ENCODE measurements around the gene PDGFRA.

Gene PDGFRA

DNA sequence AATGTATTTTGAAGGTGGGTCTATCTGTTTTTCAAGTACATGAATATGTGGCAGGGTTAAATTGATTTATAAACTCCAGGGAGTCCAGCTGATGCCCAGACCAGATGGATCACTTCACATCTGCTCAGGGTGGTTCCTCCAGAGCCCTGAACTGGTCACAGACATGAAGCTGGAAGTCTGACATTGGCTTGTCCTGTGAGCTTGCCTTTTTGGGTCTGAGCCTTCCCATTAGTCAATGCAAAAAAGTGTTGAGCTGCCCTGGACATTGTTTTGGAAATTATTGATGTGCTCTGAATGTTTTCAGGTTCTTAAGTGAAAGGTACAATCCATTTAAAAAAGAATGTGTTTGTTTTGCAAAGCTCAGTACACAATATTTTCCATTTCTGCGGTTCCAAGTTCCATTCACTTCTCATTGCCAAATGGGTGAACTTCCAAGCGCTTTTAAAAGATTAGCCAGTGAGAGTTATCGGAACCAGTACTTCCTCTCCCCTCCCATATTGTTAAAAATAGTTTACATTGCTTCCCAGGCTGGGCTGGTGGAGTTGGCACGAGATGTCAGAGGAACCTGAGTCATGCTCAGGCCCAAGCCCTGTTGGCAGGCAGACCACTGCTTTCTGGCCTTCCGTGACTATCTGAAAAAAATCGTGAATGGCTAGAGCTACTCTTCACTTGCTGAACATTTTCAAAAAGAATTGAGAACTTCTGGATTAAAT, 52.1 kb downstream of the PDGFRA start:
- Mint-ChIP-seq H3K27me3 (peaks cover 11 to 16% of the 10 kb centered on the region in 2 donors), H3K36me3 (ENCODE audit: insufficient read depth) (no peaks in the 10 kb centered on the region), H3K4me3 (no peak overlapping the region), H3K4me1 (ENCODE audit: low read depth in 2 of 2) (no peaks in the 10 kb centered on the region), H3K9me3 (peaks cover 0 to 2% of the 10 kb centered on the region in 2 donors), H3K27ac (no peak overlapping the region)
- DNase-seq (no peak), ATAC-seq (replicated peaks) (no peak)

DNA sequence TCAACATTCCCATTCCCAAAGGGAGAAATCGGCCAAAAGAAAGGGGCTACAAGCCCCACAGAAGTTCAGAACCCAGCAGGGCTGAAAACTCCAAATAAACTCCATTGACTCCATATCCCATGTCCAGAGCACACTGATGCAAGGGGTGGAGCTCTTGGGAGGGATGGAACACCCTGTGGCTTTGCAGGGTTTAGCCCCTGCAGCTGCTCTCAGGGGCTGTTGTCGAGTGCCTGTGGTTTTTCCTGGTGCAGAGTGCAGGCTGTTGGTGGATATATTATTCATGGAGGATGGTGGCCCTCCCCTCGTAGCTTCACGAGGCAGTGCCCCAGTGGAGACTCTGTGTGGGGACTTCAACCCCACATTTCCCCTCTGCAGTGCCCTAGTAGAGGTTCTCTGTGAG, 53.7 kb downstream of the PDGFRA start:
- DNase-seq: no peak
- no peak overlapping the region for H3K4me3 Mint-ChIP-seq
- no peak overlapping the region for H3K27ac Mint-ChIP-seq
- peaks cover 0 to 4% of the 10 kb centered on the region in 2 donors for H3K27me3 Mint-ChIP-seq
- H3K9me3 Mint-ChIP-seq: peaks cover 0 to 2% of the 10 kb centered on the region in 2 donors
- no peak for ATAC-seq (replicated peaks)
- H3K4me1 Mint-ChIP-seq (ENCODE audit: low read depth in 2 of 2): no peaks in the 10 kb centered on the region
- H3K36me3 Mint-ChIP-seq (ENCODE audit: insufficient read depth): no peaks in the 10 kb centered on the region

DNA sequence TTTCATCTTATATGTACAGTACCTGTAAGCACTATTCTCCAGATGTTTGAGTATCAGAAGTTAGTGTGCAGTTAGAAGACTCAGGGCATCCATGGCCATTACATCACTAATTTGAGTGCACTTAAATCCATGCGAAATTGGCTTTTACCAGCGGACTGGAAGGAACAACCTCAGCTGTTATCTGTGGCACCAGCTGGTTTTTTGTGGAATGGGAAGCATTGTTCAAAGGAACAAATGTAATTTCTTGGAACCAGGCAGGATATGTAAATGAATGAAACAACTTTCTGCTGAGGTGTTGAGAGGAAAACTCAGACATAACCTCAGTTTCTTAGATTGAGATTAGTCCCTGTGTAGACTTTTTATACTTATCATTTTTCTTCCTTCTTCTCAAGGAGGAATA, 60.2 kb downstream of the PDGFRA start:
- Mint-ChIP-seq H3K27me3 (peaks cover 18 to 56% of the 10 kb centered on the region in 2 donors), H3K27ac (no peak overlapping the region), H3K4me1 (ENCODE audit: low read depth in 2 of 2) (no peaks in the 10 kb centered on the region)

DNA sequence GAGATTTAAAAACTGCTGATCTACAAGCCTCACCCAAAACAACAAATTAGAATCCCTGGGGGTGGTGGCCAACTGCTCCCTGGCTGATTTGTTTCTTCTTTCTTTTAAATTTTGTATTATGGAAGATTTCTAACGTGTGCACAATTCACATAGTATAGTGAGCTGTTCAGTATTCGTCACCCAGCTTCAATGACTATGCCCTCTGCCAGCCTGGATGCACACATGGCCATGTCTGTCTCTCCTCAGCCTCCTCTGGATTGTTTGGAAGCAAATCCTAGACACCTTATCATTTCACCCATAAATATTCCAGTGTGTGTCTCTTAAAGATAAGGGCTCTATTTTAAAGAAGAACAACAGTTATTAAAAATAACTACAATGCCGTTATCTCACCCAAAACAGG, 61.9 kb downstream of the PDGFRA start:
- ATAC-seq (replicated peaks) (no peak), DNase-seq (no peak)
- H3K27me3 Mint-ChIP-seq: peaks cover 18 to 66% of the 10 kb centered on the region in 2 donors
- no peaks in the 10 kb centered on the region for H3K9me3 Mint-ChIP-seq
- H3K36me3 Mint-ChIP-seq (ENCODE audit: insufficient read depth): no peaks in the 10 kb centered on the region
- no peak overlapping the region for H3K4me3 Mint-ChIP-seq
- H3K4me1 Mint-ChIP-seq (ENCODE audit: low read depth in 2 of 2): no peaks in the 10 kb centered on the region
- no peak overlapping the region for H3K27ac Mint-ChIP-seq

More for the DNA sequence above, 60.2 kb downstream of the PDGFRA start:
- no peak for ATAC-seq (replicated peaks)
- Mint-ChIP-seq H3K4me3 (no peak overlapping the region), H3K9me3 (no peaks in the 10 kb centered on the region), H3K36me3 (ENCODE audit: insufficient read depth) (no peaks in the 10 kb centered on the region)
- no peak for DNase-seq

DNA sequence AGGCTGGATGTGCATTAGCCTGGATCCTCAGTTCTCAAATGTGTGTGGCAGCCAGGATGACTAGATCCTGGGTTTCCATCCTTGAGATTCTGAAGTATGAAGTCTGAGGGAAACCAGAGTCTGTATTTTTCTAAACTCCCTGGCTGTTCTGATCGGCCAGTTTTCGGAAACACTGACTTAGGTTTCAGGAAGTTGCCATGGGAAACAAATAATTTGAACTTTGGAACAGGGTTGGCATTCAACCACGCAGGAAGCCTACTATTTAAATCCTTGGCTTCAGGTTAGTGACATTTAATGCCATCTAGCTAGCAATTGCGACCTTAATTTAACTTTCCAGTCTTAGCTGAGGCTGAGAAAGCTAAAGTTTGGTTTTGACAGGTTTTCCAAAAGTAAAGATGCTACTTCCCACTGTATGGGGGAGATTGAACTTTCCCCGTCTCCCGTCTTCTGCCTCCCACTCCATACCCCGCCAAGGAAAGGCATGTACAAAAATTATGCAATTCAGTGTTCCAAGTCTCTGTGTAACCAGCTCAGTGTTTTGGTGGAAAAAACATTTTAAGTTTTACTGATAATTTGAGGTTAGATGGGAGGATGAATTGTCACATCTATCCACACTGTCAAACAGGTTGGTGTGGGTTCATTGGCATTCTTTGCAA, 67.6 kb downstream of the PDGFRA start:
- Mint-ChIP-seq H3K4me3 (no peak overlapping the region), H3K27ac (no peak overlapping the region), H3K4me1 (ENCODE audit: low read depth in 2 of 2) (no peaks in the 10 kb centered on the region), H3K9me3 (peaks cover 0 to 3% of the 10 kb centered on the region in 2 donors), H3K27me3 (peaks cover 11 to 32% of the 10 kb centered on the region in 2 donors), H3K36me3 (ENCODE audit: insufficient read depth) (no peaks in the 10 kb centered on the region)
- no peak for DNase-seq
- ATAC-seq (replicated peaks): no peak

DNA sequence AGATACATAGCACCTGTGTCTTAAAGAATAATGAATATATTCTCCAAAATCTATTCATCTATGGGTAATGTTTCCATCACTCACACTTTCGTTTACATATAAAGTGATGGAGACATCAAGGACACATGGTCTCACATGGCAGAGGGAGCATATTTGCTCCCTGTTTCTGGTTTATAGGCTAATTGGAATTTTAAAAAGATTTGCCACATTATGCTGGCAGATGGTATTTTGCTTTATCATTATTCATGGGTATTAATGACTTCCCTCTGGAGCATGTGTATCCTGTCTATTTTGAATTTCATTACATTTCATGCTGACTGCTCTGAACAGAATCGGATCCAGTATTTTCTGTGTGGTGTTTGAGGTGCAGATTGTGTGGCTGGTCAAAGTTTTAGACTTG, 79.0 kb downstream of the PDGFRA start:
- Mint-ChIP-seq H3K36me3 (ENCODE audit: insufficient read depth) (no peaks in the 10 kb centered on the region), H3K27ac (no peak overlapping the region), H3K4me3 (no peak overlapping the region), H3K27me3 (no peaks in the 10 kb centered on the region), H3K4me1 (ENCODE audit: low read depth in 2 of 2) (no peaks in the 10 kb centered on the region), H3K9me3 (no peaks in the 10 kb centered on the region)
- ATAC-seq (replicated peaks) (no peak), DNase-seq (no peak)

DNA sequence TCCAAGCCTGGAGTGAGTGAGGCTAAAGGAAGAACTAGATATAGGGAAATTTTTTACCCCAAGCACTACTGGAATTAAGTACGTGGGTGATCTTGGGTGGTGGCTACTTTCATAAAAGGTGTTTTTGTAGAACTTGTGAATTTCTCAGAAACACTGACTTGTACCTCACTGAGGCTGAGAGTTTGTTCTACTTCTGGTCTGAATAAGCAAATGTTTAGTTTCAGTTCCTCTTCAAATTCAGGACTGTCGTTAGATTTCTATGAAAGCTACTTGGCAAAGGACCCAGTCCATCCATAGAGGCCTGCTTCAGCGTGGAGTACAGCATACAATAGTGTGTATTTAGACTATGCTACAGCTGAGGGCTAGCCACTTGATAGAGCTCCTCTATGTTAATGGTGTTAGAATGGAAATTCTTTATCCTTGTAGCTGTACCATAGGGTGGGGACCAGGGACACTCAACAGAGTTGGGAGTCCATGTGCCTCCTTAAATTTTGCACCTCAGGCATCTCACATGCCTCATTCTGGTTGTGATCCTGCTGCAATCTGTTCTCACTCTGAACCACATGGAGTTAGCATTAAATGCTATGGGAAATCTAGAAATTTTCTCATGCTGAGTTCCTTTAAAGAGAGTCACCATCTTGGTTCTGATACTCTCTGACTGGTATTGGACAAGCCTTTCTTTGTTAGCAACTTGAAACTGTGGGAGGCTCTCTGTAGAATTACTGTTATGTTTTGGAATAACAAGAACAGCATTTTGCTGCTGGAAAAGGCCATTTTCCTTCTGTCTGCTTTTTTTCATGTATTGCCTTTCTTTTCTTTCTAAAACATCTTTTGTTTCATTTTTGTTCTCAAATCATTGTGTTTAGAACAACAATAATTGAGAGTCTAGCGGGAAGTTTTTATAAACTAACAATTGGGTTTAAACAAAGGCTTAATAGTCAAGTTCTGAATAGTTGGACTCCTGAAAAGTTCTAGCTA, 86.8 kb downstream of the PDGFRA start:
- peaks cover 0 to 8% of the 10 kb centered on the region in 2 donors for H3K27me3 Mint-ChIP-seq
- peaks cover 0 to 2% of the 10 kb centered on the region in 2 donors for H3K9me3 Mint-ChIP-seq
- ATAC-seq (replicated peaks) (no peak), DNase-seq (no peak)
- H3K4me3 Mint-ChIP-seq: no peak overlapping the region
- no peaks in the 10 kb centered on the region for H3K4me1 Mint-ChIP-seq (ENCODE audit: low read depth in 2 of 2)
- no peak overlapping the region for H3K27ac Mint-ChIP-seq
- no peaks in the 10 kb centered on the region for H3K36me3 Mint-ChIP-seq (ENCODE audit: insufficient read depth)

DNA sequence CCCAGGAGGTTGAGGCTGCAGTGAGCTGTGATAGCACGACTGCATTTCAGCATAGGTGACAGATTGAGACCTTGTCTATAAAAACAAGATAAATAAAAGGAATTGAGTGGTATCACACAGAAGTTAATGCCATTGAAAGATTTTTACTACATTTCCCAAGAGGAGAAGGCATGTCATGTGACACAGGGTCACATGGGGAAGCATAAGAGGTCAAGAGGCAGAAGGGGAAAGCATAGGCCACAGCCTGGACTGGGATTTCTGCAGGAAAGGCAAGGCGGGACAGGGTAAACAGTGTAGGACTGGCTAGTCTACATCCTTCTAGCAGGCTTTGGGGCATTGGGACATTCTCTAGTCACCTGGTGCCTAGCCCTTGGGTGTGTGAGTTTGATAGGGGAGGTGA, 88.6 kb downstream of the PDGFRA start:
- H3K9me3 Mint-ChIP-seq: peaks cover 0 to 2% of the 10 kb centered on the region in 2 donors
- no peak for ATAC-seq (replicated peaks)

DNA sequence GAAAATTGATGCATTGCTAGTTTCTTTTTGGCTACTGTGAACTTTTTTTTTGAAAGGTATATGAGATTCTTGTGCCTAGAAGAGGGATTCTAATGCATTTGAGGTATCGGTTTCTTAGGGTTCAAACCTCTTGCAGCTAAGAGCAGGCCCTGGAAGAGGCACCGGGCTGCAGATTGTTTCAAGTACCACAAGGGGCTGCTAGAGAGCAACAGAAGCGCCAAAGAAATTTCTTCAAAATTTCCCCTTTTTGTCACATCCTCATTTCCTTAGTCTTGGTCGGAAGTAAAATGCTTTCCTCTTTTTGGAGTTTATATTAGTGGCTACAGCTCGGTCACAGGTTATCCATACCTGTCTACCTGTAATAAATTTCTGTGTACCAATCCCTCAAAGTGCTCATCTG, 89.8 kb downstream of the PDGFRA start:
- Mint-ChIP-seq H3K4me1 (ENCODE audit: low read depth in 2 of 2) (no peaks in the 10 kb centered on the region), H3K4me3 (no peak overlapping the region), H3K27ac (no peak overlapping the region), H3K27me3 (peaks cover 5 to 10% of the 10 kb centered on the region in 2 donors), H3K36me3 (ENCODE audit: insufficient read depth) (no peaks in the 10 kb centered on the region), H3K9me3 (peaks cover 0 to 2% of the 10 kb centered on the region in 2 donors)
- ATAC-seq (replicated peaks) (no peak), DNase-seq (no peak)

More for the DNA sequence above, 88.6 kb downstream of the PDGFRA start:
- Mint-ChIP-seq H3K27ac (no peak overlapping the region), H3K36me3 (ENCODE audit: insufficient read depth) (no peaks in the 10 kb centered on the region), H3K27me3 (peaks cover 0 to 8% of the 10 kb centered on the region in 2 donors), H3K4me3 (no peak overlapping the region), H3K4me1 (ENCODE audit: low read depth in 2 of 2) (no peaks in the 10 kb centered on the region)
- no peak for DNase-seq

DNA sequence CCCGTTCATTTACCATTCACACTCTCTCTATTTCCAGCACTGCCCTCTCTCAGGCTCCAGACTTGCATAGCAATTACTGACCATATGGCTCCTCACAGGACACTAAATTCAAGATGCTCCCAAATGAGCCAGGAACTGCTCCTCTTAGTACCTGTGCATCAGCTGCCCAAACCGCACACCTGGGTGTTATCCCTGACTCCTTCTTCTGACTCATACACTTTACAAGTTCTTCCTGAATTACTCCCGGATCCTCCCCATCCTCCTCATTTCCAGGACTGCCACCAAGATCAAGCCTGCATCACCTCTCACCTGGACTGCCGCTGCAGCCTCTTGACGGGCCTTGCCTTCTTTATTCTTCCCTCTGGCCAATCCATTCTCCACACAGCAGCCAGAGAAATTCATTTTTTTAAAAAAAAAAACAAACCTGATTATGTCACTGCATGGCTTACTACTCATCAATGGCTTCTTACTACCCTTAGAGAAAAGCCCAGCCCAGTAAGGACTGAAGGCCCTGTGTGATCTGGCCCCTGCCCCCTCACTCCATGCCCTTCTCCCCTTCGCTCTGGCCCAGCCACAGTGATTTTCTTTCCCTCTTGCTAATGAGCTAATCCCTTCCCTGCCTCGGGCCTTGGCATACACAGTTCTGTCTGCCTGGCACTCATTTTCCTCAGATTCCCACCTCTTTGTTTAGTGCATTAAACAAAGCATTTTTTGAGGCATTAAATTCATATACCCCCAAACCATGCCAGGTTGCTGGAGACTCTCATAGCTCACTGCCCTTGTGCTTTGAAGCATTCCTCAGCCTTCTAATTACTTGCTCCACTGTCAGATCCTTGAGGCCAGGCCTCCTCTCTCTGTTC, 92.0 kb downstream of the PDGFRA start:
- no peak overlapping the region for H3K27ac Mint-ChIP-seq
- DNase-seq: no peak
- no peak overlapping the region for H3K4me3 Mint-ChIP-seq
- H3K4me1 Mint-ChIP-seq (ENCODE audit: low read depth in 2 of 2): no peaks in the 10 kb centered on the region
- ATAC-seq (replicated peaks): no peak
- no peaks in the 10 kb centered on the region for H3K36me3 Mint-ChIP-seq (ENCODE audit: insufficient read depth)
- H3K27me3 Mint-ChIP-seq: peaks cover 5 to 8% of the 10 kb centered on the region in 2 donors
- no peaks in the 10 kb centered on the region for H3K9me3 Mint-ChIP-seq

DNA sequence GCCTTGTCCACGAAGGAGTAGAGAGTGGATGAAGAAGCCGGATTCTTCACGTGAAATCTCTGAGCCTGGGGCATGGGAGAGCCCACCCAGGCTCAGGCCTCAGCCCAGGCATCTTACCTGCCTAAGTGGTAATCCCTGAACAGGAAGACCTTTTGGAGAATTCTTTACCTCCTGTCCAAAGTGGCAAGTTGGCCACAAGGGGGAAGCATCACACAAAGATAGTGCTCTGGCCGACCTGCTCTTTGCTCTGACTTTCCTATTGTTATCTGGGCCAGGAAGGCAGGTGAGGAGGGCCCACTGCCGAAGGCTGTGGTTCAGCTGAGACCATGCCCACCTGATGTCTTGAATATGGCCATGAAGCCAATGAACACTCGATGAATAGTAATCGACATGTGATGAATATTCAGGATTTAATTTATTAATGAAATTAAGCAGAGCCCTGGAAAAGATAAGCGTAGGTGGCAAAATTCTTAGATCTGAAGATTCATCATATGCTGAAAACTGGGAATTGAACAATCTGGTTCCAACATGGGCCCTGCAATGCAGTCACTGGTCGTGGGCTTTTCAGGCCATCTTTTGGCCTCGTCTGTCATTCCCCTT, 93.8 kb downstream of the PDGFRA start:
- H3K9me3 Mint-ChIP-seq: no peaks in the 10 kb centered on the region
- peak; percentile 3 to 27 (median 25) for DNase-seq
- no peaks in the 10 kb centered on the region for H3K36me3 Mint-ChIP-seq (ENCODE audit: insufficient read depth)
- H3K27me3 Mint-ChIP-seq: peaks cover 5 to 8% of the 10 kb centered on the region in 2 donors
- no peaks in the 10 kb centered on the region for H3K4me1 Mint-ChIP-seq (ENCODE audit: low read depth in 2 of 2)
- ATAC-seq (replicated peaks): peak; percentile 51
- no peak overlapping the region for H3K4me3 Mint-ChIP-seq
- no peak overlapping the region for H3K27ac Mint-ChIP-seq

DNA sequence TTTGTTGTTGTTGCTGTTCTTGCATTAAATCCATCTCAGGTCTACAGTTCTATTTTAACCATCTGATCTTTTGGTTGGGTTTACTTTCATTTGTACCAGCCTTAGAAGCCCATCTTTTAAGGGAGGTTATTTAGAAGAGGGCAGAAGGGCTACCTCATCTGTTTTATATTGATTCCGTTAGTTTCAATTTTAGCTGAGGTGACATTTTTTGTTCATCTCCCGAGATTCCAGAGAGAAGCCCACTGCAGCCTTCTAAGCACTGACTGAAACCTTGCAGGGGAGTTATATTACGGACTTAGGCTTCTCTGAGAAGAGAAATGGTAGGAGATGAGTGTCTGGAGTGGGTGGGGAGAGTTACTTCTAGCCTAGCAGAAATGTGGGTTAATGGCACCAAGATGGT, 101.8 kb downstream of the PDGFRA start:
- Mint-ChIP-seq H3K27ac (no peak overlapping the region), H3K4me1 (ENCODE audit: low read depth in 2 of 2) (no peaks in the 10 kb centered on the region), H3K9me3 (no peaks in the 10 kb centered on the region), H3K27me3 (no peaks in the 10 kb centered on the region), H3K4me3 (no peak overlapping the region), H3K36me3 (ENCODE audit: insufficient read depth) (no peaks in the 10 kb centered on the region)
- no peak for DNase-seq
- no peak for ATAC-seq (replicated peaks)
